Posterior cingulate gyrus (tissue), 11 donors: Measurements from ENCODE around the gene METTL26.

Experiments
- DNase-seq, 10 donors: peaks; one replicate each; pipeline versions ENCODE4 v3.0.0 to v3.0.0-alpha.2; 2020 to 2021; ENCODE audit warnings: mixed read lengths in 3 of 10
- intact Hi-C: fragments of 100-400 bp; cut with DNase I; formaldehyde crosslinking; loops from one replicate; pipeline ENCODE4 v1.15.1; 2023

The METTL26 gene

GRCh38 chr16:641326-642188 lies 5.5 kb upstream of the METTL26 start, which contains the start of gene MCRIP2:
MCRIP2 (plus strand) TSS chr16:641828; CDS start chr16:641992, 164 bp downstream.
- DNase-seq = peak; percentile 62 to 96 (median 81)

GRCh38 chr16:640614-641013 lies 4.5 kb upstream of the METTL26 start:
- no peak for DNase-seq
- intact Hi-C loops = no loop called here

More at GRCh38 chr16:641326-642188, 5.5 kb upstream of the METTL26 start, which contains the start of gene MCRIP2:
- intact Hi-C loops = no loop called here

- no peak for DNase-seq
- intact Hi-C loops = no loop called here
These were observed 2.7 kb upstream of the METTL26 start for GRCh38 chr16:638836-639235.

- intact Hi-C loops = no loop called here
- DNase-seq = no peak
These were observed 2.0 kb upstream of the METTL26 start for GRCh38 chr16:638034-638543.

DNA sequence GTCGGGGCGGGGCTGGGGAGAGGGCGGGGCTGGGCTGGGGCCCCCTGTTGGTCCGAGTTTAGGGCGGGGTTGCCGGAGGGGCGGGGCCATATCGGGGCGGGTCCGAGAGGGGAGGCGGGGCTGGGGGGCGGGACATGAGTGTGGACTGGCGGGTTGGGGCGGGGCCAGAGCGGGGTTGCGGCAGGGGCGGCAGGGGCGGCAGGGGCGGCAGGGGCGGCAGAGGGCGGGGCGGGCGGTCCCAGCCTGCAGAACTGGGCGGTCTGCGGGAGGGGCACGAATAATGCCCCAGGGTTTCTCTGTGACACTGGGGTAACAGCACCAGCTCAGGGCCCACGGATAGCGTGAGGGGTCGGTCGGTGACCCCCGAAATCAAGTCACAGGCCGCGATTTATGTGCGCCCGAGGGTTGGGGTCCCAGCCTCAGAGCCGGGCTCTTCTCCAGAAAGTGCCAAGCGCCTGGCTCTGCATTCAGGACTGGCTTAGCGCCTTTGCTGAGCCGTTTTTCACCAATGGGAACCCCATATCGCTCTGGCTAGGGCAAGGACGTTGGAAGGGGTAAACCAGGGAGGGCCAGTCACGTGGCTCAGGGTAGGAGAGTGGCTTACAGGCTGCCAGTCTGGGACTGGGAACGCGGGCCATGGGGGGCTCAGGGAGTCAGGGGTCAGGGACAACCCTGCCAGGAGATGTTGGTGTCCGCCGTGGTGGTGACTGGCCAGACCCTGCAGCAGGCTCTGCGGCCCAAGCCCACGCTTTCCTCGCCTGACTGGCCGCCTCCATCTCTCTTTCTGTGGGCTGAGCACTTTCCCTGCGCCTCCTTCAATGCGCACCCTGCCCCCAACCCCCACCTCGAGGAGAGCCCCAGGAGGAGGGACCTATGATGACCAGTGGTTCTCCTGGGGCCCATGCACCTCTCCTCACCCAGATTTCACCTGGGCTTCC lies 1.2 kb upstream of the METTL26 start:
- intact Hi-C loops = loop anchor here (2.0 kb wide), 1 partner anchor 45 kb away; no protein-coding TSS in a partner anchor
- DNase-seq = peak; percentile 83 to 98 (median 93)

GRCh38 chr16:635573-636205 lies 416 bp downstream of the METTL26 start:
- intact Hi-C loops = loop anchor here (2.0 kb wide), 1 partner anchor 43 kb away; no protein-coding TSS in a partner anchor
- no peak for DNase-seq

- no peak for DNase-seq
- intact Hi-C loops = no loop called here
These were observed 1.1 kb downstream of the METTL26 start for GRCh38 chr16:634996-635395.

DNA sequence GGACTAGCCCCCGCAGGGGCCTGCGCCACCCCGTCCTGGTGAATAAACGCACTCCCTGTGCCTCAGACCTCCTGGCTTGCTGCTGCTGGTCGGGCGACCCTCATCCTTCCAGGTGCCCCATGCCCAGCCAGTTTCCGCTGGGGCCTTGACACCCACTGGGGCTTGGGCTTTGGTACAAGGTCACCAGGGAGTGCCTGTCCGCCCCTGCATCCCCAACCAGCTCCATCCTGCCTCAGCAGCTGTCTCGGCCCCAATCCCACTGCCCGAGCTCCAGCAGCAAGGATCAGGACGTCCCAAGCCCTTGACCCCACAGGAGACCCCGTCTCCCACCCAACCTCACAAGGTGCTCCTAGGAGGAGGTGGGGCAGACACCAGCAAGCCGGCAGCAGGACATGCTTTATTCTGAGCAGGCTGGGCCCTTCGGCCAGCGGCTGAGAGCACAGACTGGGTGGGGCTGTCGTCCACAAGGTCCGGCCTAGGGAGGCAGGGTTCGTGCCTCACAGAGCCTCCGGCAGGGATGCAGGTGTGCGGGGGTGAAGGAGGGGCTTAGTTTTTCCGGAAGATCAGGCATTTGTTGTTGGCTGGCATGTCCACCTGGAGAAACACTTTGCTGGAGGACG lies 1.9 kb downstream of the METTL26 start:
- intact Hi-C loops = no loop called here
- no peak for DNase-seq

DNA sequence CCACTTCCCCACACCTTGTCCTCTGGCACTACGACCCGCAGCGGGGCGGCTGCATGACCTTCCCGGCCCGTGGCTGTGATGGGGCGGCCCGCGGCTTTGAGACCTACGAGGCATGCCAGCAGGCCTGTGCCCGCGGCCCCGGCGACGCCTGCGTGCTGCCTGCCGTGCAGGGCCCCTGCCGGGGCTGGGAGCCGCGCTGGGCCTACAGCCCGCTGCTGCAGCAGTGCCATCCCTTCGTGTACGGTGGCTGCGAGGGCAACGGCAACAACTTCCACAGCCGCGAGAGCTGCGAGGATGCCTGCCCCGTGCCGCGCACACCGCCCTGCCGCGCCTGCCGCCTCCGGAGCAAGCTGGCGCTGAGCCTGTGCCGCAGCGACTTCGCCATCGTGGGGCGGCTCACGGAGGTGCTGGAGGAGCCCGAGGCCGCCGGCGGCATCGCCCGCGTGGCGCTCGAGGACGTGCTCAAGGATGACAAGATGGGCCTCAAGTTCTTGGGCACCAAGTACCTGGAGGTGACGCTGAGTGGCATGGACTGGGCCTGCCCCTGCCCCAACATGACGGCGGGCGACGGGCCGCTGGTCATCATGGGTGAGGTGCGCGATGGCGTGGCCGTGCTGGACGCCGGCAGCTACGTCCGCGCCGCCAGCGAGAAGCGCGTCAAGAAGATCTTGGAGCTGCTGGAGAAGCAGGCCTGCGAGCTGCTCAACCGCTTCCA lies 2.6 kb downstream of the METTL26 start:
- intact Hi-C loops = no loop called here
- DNase-seq = no peak

GRCh38 chr16:632486-633335 lies 3.4 kb downstream of the METTL26 start:
- intact Hi-C loops = no loop called here
- DNase-seq = peak in 1 of 10 donors; percentile 82

DNA sequence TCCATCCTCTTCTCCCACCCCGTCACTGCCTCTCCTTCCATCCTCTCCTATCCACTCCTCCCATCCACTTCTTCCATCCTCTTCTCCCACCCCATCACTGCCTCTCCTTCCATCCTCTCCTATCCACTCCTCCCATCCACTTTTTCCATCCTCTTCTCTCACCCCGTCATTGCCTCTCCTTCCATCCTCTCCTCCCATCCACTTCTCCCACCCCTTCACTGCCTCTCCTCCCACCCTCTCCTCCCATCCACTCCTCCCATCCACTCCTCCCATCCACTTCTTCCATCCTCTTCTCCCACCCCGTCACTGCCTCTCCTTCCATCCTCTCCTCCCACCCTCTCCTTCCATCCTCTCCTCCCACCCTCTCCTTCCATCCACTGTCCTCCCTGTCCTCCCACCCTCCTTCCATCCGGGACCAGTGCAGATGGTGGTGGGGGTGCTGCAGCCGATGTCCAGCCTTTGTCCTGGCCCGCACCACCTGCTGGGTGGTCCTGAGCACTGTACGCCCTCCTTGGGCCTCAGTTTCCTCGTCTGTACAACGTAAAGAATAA lies 4.2 kb downstream of the METTL26 start:
- no peak for DNase-seq
- intact Hi-C loops = no loop called here

- DNase-seq = peak in 2 of 10 donors; percentile 76 to 90
These were observed 5.2 kb downstream of the METTL26 start, which contains the start of gene WFIKKN1 for GRCh38 chr16:630815-631405. WFIKKN1 (plus strand) TSS chr16:630985; CDS start chr16:631254, 269 bp downstream.

DNA sequence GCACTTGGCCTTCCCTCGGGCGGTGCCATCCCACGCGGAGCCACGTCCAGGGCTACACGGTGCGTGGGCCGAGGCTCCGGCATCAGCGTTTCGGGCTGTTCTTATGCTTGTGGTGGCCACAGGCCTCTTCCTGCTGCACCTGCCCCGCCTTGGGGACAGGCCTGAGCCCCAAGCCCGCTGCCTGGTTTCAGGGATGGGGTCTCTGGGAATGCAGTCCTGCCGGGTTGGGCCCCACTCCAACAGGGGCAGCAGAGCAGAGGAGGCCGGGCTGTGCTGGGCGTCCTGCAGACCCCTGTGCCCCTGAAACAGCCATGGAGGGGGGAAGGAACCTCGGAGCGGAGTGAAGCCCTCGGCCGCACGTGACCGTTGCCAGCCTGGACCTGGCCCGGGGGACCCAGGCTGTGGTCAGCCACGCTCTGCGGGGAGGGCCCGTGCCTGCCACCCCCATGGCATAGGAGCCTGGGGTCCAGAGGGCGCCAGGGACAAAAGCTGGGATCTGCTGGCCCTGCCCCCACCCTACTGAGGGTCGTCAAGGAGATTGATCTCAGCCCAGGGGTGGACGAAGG lies 5.8 kb downstream of the METTL26 start:
- peak in 3 of 10 donors; percentile 80 to 90 (median 80) for DNase-seq

More at GRCh38 chr16:630815-631405, 5.2 kb downstream of the METTL26 start, which contains the start of gene WFIKKN1:
- intact Hi-C loops = no loop called here

DNA sequence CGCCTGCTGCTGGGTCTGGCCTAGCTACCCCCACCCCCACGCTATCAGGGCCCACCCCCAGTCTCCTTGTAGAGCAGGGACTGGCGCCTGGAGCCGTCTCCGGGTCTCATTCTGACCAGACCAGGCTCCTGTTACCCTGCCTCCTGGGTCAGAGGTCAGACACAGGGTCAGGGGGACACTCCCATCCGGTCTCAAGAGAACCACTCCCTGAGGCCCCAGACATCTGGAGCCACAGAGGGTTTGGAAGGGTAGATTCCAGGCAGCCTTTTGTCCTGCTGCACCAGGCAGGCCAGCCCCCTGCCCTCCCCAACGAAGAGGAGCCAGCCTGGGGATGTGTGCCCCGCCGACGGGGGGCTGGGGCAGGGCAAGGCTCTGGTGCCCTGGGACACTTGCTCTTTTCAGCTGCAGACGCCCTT lies 6.3 kb downstream of the METTL26 start:
- no peak for DNase-seq
- intact Hi-C loops = no loop called here

More for the DNA sequence above, 5.8 kb downstream of the METTL26 start:
- intact Hi-C loops = no loop called here

DNA sequence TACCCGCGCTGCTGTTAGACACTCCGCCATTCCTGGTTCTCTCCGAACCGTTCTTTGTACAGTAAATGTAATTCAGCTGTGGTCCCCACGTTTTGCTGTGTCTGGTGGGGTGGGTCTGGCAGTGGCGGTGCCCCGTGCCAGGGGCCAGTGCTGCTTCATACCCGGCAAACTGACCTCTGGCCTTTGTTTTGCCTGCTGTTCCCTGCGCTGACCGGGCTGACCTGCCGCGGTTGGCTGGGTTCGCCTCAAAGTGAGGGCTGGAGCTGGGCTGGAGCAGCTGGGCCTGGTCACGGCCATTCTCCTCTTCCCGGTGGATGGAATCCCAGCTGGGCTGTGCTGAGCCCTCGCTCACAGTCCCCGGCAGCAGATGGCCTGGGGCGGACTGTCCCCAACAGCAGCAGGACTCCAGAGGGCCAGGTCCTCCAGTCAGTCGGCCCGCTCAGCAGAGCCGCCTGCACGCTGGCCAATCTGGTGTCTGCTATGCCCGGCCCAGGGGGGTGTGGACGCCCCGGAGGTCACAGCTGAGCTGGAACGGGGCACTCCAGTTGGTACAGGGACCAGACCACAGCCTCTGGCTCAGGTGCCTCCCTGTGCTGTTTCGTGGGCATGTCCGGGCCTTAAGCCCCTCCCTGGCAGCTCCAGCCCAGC lies 6.8 kb downstream of the METTL26 start:
- intact Hi-C loops = no loop called here
- DNase-seq = peak in 2 of 10 donors; percentile 77 to 85

- intact Hi-C loops = no loop called here
- peak in 1 of 10 donors; percentile 69 for DNase-seq
These were observed 7.6 kb downstream of the METTL26 start for GRCh38 chr16:628321-629061.
